ENCODE results near the gene KDM8.

KDM8 gene

DNA sequence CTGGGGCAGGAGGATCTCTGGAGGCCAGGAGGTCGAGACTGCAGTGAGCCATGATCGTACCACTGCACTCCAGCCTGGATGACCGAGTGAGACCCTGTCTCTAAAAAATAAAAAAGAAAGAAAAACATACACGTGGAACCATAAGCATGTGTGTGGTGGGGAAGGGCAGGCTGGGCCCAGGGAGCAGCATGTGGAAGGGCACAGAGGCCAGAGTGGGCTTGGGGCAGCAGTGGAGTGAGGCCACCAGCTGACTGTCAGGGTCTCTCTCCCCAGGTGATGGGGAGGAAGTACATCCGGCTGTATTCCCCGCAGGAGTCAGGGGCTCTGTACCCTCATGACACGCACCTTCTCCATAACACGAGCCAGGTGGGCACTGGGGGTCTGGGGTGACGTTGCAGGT is 16.8 kb downstream of the KDM8 start:
- ATAC-seq (ENCODE audit: low read depth) (no peak), DNase-seq (ENCODE audit: low spot score) (no peak)
- Histone ChIP-seq H3K4me3 (ENCODE audit: severe bottlenecking) (no peak overlapping the region), H3K9me3 (ENCODE audit: severe bottlenecking) (no peaks in the 10 kb centered on the region), H3K27ac (ENCODE audit: poor library complexity, severe bottlenecking) (no peak overlapping the region), H3K36me3 (ENCODE audit: low read depth) (peaks cover 4% of the 10 kb centered on the region; the same call in 1 of the 2 replicates), H3K4me1 (ENCODE audit: insufficient read depth, poor library complexity, severe bottlenecking) (no peaks in the 10 kb centered on the region), H3K27me3 (ENCODE audit: insufficient read depth, poor library complexity, severe bottlenecking) (no peaks in the 10 kb centered on the region)
- TF ChIP-seq CTCF (IDR thresholded peaks at IDR 0.05; ENCODE audit: poor library complexity, severe bottlenecking) = no peak

DNA sequence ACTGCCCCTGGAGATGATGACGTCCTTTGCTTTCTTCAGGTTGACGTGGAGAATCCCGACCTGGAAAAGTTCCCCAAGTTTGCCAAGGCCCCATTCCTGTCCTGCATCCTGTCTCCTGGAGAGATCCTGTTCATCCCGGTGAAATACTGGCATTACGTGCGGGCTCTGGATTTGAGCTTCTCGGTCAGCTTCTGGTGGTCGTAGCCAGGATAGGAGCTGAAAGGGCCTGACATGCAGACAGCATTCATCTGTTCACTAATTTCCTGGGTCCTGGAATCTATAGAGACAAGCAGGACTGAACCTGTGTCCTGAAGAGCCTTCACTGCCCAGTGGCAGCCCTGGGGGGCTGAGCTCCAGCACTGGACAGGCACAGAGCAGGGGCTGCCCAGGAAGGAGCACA is 17.2 kb downstream of the KDM8 start:
- no peak for TF ChIP-seq CTCF (IDR thresholded peaks at IDR 0.05; ENCODE audit: poor library complexity, severe bottlenecking)
- no peak for ATAC-seq (ENCODE audit: low read depth)
- no peak overlapping the region for H3K27ac ChIP-seq (ENCODE audit: poor library complexity, severe bottlenecking)

GRCh38 chr16:27220991-27221390 is 17.7 kb downstream of the KDM8 start:
- no peaks in the 10 kb centered on the region for H3K4me1 ChIP-seq (ENCODE audit: insufficient read depth, poor library complexity, severe bottlenecking)
- peaks cover 4% of the 10 kb centered on the region; the same call in 1 of the 2 replicates for H3K36me3 ChIP-seq (ENCODE audit: low read depth)
- no peaks in the 10 kb centered on the region for H3K27me3 ChIP-seq (ENCODE audit: insufficient read depth, poor library complexity, severe bottlenecking)
- no peak overlapping the region for H3K4me3 ChIP-seq (ENCODE audit: severe bottlenecking)
- no peak overlapping the region for H3K27ac ChIP-seq (ENCODE audit: poor library complexity, severe bottlenecking)
- ATAC-seq (ENCODE audit: low read depth) = no peak
- DNase-seq (ENCODE audit: low spot score) = peak; percentile 54
- TF ChIP-seq CTCF (IDR thresholded peaks at IDR 0.05; ENCODE audit: poor library complexity, severe bottlenecking) = no peak
- no peaks in the 10 kb centered on the region for H3K9me3 ChIP-seq (ENCODE audit: severe bottlenecking)

More for the DNA sequence above, 17.2 kb downstream of the KDM8 start:
- no peaks in the 10 kb centered on the region for H3K9me3 ChIP-seq (ENCODE audit: severe bottlenecking)
- no peak for DNase-seq (ENCODE audit: low spot score)
- H3K27me3 ChIP-seq (ENCODE audit: insufficient read depth, poor library complexity, severe bottlenecking) = no peaks in the 10 kb centered on the region
- H3K4me3 ChIP-seq (ENCODE audit: severe bottlenecking) = no peak overlapping the region
- no peaks in the 10 kb centered on the region for H3K4me1 ChIP-seq (ENCODE audit: insufficient read depth, poor library complexity, severe bottlenecking)
- peaks cover 4% of the 10 kb centered on the region; the same call in 1 of the 2 replicates for H3K36me3 ChIP-seq (ENCODE audit: low read depth)

DNA sequence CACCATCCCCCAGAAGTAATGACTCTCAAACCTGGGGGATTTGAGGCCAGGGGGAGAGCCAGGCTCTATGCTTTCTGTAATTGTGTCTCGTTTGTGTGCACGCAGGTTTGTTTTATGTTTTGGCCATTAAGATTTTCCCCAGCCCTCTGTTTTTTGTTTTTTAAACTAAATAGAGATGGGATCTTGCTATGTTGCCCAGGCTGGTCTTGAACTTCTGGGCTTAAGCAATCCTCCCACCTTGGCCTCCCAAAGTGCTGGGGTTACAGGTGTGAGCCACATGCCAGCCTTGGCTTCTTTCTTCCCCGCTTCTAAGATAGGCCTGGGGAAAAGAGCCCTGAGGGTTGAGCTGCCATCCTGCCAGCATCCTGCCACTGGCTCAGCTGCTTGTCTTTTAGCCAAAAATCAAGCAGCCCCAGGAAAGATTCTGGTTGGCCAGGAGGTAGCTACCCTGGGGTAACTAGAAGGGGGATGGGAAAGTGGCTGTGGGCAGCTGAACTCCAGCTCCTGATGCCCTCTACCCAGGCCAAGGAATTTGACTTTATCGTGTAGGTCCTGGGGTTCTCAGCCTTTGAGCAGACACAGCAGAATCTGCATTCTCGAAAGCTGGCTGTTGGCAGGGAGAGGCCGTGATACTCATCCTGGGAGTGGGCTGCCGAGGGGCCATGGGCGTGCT is 18.4 kb downstream of the KDM8 start:
- DNase-seq (ENCODE audit: low spot score) (no peak), ATAC-seq (ENCODE audit: low read depth) (no peak)
- Histone ChIP-seq H3K4me3 (ENCODE audit: severe bottlenecking) (no peak overlapping the region), H3K36me3 (ENCODE audit: low read depth) (peaks cover 4% of the 10 kb centered on the region; the same call in 1 of the 2 replicates), H3K9me3 (ENCODE audit: severe bottlenecking) (no peaks in the 10 kb centered on the region), H3K27me3 (ENCODE audit: insufficient read depth, poor library complexity, severe bottlenecking) (no peaks in the 10 kb centered on the region), H3K4me1 (ENCODE audit: insufficient read depth, poor library complexity, severe bottlenecking) (peaks cover 6% of the 10 kb centered on the region), H3K27ac (ENCODE audit: poor library complexity, severe bottlenecking) (no peak overlapping the region)
- TF ChIP-seq CTCF (IDR thresholded peaks at IDR 0.05; ENCODE audit: poor library complexity, severe bottlenecking) = no peak

Measured in RWPE2 (cell line).